Fibroblast of peridontal ligament (primary cell): Measurements from ENCODE around the gene PIP5K1B.

Experiments used
- DNase-seq: peaks from one replicate; pipeline ENCODE4 v3.0.0-alpha.2; 2010; ENCODE audit errors: extremely low read depth

The PIP5K1B gene

GRCh38 chr9:68738358-68738757 lies 33.3 kb downstream of the PIP5K1B start:
- DNase-seq = no peak

DNA sequence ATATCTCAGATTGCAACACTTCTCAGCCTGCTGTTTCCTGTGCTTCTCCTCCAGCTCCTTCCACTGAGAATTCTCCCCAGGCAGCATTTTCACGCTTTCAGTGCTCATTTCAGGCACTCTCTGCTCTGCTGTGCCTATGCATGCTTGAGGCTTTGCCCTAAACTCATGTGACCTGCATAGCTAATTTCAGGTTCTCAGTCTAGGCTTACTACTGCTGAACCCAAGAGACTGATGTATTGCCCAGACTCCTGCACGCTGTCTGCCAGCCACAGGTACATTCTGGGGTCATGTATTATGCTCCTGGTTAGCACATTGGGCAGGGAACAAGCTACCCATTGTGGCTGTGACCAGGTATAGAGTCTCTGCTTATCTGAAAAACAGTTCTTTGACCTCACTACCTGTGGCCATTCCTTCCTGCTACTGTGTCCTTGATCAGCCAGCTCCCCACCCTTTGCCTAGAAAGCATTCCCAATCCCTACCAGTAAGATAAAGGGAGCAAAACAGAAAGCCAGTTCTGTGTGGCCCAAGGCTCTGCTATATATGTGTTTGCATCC lies 34.7 kb downstream of the PIP5K1B start:
- no peak for DNase-seq

GRCh38 chr9:68740561-68740960 lies 35.5 kb downstream of the PIP5K1B start:
- no peak for DNase-seq

DNA sequence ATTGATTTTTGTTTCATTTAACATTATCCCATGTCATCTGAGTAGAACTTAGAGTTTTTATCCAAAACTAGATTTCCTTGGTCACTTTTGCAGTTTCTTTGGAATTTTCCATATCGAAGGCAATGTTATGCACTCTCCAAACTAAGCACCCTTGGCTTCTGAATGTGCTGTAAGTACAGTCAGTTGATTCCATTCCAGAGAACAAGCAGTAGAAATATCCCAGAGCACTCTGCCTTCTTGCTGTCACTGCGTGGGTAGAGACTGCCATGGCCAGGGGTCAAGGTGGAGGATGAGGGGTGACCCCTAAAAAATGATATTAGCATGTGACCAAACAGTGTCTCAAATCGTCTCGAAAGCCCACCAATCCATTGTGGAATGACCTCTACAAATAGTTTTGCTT lies 36.2 kb downstream of the PIP5K1B start:
- DNase-seq = no peak

- DNase-seq = no peak
Observed at GRCh38 chr9:68741704-68742332, 36.8 kb downstream of the PIP5K1B start.

DNA sequence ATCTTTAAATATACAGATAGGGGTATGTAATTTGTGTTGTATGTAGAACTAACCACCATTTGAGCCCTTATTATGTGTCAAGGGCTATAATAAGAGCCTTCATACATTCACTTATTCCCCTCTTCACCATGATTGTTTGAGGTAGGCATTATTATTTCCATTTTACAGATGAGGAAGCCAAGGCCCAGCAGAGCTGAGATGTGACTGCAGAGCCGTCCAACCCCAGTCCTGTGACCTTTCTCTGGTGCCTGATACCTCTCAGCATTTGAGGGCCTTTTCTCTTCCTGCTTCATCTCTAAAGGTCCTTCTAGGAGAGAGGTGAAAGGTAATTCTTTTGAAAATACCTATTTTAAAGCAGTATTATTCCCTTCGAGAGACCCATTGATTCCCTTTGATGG lies 37.3 kb downstream of the PIP5K1B start:
- DNase-seq = no peak

DNA sequence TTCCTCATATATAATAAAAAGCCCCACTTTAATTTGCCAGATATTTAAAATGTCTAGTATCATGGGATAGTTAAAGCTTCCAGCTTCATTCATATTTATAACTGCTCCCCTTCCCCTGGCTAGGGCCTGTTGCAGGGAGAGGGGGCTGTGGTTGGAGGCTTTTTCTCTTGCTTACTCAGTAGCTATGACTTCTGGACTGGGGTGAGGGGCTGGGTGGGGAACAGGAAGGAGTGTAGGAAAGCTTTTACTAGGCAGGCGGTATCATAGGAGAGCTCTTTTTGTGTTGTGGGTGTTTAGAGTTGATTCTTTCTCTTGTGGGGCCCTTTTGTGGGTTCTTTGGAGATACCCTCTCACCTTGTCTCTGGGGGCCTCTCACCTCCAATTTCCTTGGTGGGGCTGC lies 39.4 kb downstream of the PIP5K1B start:
- no peak for DNase-seq

DNA sequence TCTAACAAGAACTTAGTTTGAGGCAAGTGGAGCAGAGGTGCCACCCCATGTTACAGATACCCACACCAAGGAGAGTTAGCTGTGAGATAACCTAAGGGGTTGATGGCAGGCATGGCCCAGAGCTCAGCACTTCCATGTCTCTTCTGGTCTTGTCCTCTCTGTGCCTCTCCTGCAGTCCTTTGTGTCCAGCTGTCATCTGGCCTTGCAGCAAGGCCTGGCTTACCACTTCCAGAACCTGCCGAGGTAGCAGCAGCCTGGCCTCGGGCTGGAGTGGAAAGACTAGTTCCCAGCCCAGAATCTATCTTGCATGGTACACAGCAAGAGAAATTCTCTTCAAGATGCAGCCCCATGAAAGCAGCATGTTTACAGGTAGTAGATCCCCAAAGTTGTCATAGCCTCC lies 41.5 kb downstream of the PIP5K1B start:
- DNase-seq = no peak

- DNase-seq = no peak
Observed at GRCh38 chr9:68747043-68747533, 42.0 kb downstream of the PIP5K1B start.

GRCh38 chr9:68749135-68749534 lies 44.1 kb downstream of the PIP5K1B start:
- no peak for DNase-seq

DNA sequence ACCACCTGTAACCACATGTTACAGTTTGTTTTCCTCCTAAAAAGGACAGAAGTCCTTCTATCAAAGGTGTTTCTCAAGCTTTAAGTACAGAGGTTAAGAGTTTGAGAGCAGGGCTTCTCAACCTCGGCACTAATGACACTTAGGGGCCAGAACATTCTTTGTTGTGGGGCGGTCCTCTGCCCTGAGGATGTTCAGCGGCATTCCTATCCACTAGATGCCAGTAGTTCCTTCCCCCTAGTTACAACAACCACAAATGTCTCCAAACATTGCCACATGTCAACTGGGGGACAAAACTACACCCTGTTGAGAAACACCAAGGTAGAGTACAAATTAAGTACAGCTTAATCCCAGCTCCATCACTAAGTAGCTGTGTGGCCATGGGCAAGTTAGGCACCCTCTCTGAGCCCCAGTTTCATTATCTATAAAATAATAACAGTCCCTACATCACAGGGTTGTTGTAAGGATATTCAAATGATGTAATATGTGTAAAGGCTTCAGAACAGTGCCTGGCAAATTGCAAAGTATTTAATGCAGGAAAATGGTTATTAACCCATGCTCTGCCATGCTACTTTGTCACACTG lies 44.6 kb downstream of the PIP5K1B start:
- DNase-seq = no peak

- no peak for DNase-seq
Observed at GRCh38 chr9:68750255-68750654, 45.2 kb downstream of the PIP5K1B start.

GRCh38 chr9:68750786-68751185 lies 45.7 kb downstream of the PIP5K1B start:
- no peak for DNase-seq

DNA sequence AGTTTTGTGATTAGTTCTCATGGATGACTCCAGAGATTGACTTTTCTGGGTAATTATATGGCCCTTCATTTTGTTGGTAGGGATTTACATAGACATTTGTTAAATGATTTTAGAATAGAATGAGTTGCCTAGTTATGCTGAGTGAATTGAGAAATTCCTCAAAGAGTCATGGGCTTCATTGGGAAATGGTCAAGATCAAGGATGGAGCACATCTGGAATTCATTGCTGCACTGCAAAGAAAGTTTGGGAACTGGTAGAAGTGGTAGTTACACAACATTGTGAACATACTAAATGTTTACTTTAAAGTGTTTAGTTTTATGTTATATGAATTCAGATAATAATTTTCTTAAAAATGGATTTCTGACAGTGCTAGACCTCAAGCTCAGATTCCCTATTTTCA lies 46.5 kb downstream of the PIP5K1B start:
- peak; percentile 74 for DNase-seq

DNA sequence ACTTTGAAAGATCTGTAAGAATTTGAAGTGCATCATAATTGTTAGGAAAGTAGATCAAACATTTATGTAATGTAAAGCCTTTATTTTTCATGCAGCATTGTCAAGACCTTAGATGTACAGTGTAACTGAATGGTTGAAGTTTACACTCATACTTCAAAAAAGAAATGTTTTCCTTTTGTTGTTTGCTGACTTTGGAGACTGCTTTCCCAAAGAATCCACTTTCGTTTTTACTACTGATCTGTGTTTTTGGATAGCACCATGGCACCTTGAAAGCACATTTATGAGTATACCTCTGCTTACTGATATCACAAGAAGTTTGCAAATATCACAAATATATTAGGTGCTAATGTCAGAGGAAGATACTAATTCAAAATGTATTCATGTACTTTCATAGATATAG lies 50.0 kb downstream of the PIP5K1B start:
- no peak for DNase-seq

DNA sequence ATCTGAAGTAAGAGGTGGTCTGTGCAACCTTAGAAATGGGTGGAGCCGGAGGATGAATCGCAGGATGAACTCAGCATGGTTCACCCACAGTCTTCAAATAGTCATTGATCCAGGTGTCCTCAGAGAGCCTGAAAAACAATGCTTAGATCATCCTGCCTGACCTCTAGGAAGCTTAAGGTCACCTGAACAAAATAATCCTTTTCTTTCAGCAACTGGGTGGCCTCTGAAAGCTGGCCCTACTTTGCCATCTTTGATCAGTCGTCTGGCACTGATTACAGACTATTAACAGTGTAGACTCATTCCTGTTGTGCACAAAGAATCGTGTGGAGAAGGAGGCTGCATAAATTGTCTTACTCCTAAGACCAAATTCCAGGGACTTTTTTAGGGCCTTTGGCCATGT lies 50.7 kb downstream of the PIP5K1B start:
- DNase-seq = no peak

- DNase-seq = no peak
Observed at GRCh38 chr9:68759981-68760673, 55.1 kb downstream of the PIP5K1B start.

- no peak for DNase-seq
Observed at GRCh38 chr9:68760674-68761333, 55.8 kb downstream of the PIP5K1B start.

DNA sequence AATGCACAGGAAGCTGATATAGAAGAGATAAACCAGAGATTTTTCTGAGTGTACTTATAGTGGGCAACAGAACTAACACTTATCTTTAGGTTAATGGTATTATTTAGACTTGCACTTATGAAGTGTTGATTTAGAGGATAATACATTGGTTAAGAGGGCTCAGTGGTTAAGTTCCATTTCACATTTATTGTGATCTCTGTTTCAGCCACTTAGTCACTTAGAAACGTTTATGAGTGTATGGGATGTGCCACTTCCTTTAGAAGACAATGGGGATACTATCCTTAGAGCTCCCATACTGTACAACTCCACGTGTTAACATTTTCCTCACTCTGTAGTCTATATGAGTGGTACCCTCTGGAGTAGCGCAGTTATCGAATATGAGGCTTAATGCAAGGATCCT lies 57.5 kb downstream of the PIP5K1B start:
- no peak for DNase-seq

GRCh38 chr9:68763104-68763503 lies 58.1 kb downstream of the PIP5K1B start:
- DNase-seq = no peak

GRCh38 chr9:68768619-68769018 lies 63.6 kb downstream of the PIP5K1B start:
- DNase-seq = no peak

DNA sequence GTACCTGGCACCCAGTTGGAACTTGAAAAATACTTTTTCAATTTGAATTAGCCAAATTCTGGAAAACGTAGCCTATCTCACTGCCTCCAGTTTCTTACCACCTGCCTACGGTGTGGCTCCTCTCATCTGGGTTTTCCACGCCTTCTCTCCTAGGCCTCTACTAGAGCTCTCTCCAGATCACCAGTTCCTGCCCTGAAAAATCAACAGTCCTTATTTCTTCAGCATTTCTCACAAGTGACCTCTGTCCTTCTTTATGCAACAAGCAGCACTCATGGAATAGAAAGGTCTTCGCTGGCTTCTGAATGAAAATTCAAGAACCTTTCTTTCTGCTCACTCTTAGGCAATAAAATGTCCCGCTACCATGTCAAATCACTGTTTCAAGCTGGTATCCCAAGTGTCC lies 64.8 kb downstream of the PIP5K1B start:
- no peak for DNase-seq
